ENCODE measurements around the gene SENP6. TPM values are rescaled to one million over a fixed set of nuclear protein-coding genes. Genes with fewer than 3 reads are reported as not detected.

The SENP6 gene
- total and polyA plus RNA-seq, 4 donors = 12.2 to 42.3 (median 26.8) TPM

- no peaks in the 10 kb centered on the region for H3K9me3 ChIP-seq (ENCODE audit: control insufficient read depth in 4 of 4, low read length in 3 of 4)
- no peak overlapping the region for H3K4me3 ChIP-seq (ENCODE audit: low read depth in 1 of 3, low read length in 3 of 3)
- 18% methylated on average over 1 of the region's 1 CpG for WGBS
- H3K36me3 ChIP-seq (ENCODE audit: control insufficient read depth in 4 of 4, insufficient read depth in 3 of 4, low read depth in 1 of 4, low read length in 3 of 4) = no peaks in the 10 kb centered on the region
- H3K27me3 ChIP-seq (ENCODE audit: control insufficient read depth in 4 of 4, insufficient read depth in 4 of 4, low read length in 3 of 4) = no peaks in the 10 kb centered on the region
- peak; percentile 54 for TF ChIP-seq ATF3 (IDR thresholded peaks at IDR 0.05)
- no peak for TF ChIP-seq EGR1 (IDR thresholded peaks at IDR 0.05; ENCODE audit: low read depth in 2 of 2)
- peak; percentile 58 to 65 for TF ChIP-seq JUND (IDR thresholded peaks at IDR 0.05)
- no peak for TF ChIP-seq MAX (IDR thresholded peaks at IDR 0.05)
- no peak for DNase-seq (ENCODE audit: low spot score)
- peaks cover 0 to 5% (median under 1%) of the 10 kb centered on the region in 4 donors for H3K4me1 ChIP-seq (ENCODE audit: control insufficient read depth in 4 of 4, insufficient read depth in 4 of 4, low read length in 3 of 4)
- H3K9ac ChIP-seq (ENCODE audit: low read depth in 1 of 2, low read length in 2 of 2) = no peak overlapping the region
- peak overlapping the region in 1 of 2 donors; percentile 16 for H3K27ac ChIP-seq (ENCODE audit: low read depth in 1 of 2, low read length in 2 of 2)
These were observed 134.0 kb downstream of the SENP6 start for GRCh38 chr6:75735491-75736186.

- Histone ChIP-seq H3K9me3 (ENCODE audit: control insufficient read depth in 4 of 4, low read length in 3 of 4) (no peaks in the 10 kb centered on the region), H3K9ac (ENCODE audit: low read depth in 1 of 2, low read length in 2 of 2) (no peak overlapping the region), H3K27ac (ENCODE audit: low read depth in 1 of 2, low read length in 2 of 2) (no peak overlapping the region), H3K4me1 (ENCODE audit: control insufficient read depth in 4 of 4, insufficient read depth in 4 of 4, low read length in 3 of 4) (peaks cover 0 to 5% (median 2%) of the 10 kb centered on the region in 4 donors), H3K27me3 (ENCODE audit: control insufficient read depth in 4 of 4, insufficient read depth in 4 of 4, low read length in 3 of 4) (no peaks in the 10 kb centered on the region), H3K36me3 (ENCODE audit: control insufficient read depth in 4 of 4, insufficient read depth in 3 of 4, low read depth in 1 of 4, low read length in 3 of 4) (no peaks in the 10 kb centered on the region), H3K4me3 (ENCODE audit: low read depth in 1 of 3, low read length in 3 of 3) (no peak overlapping the region)
- no peak for DNase-seq (ENCODE audit: low spot score)
- WGBS = 77% methylated on average over 4 of the region's 4 CpGs
- TF ChIP-seq FOXA2 (IDR thresholded peaks at IDR 0.05) (no peak), EGR1 (IDR thresholded peaks at IDR 0.05; ENCODE audit: low read depth in 2 of 2) (no peak), GABPA (IDR thresholded peaks at IDR 0.05 in 1 of 2, conservative IDR thresholded peaks at IDR 0.05 in 1 of 2) (no peak), YY1 (IDR thresholded peaks at IDR 0.05) (no peak), ZBTB33 (IDR thresholded peaks at IDR 0.05) (no peak), ATF3 (IDR thresholded peaks at IDR 0.05) (no peak)
These were observed 142.3 kb downstream of the SENP6 start for GRCh38 chr6:75743971-75744370.

GRCh38 chr6:75745404-75745803, 143.7 kb downstream of the SENP6 start:
- whole genome bisulfite sequencing = 92% methylated on average over 3 of the region's 3 CpGs
- DNase-seq (ENCODE audit: low spot score) = no peak
- H3K4me3 ChIP-seq (ENCODE audit: low read depth in 1 of 3, low read length in 3 of 3) = no peak overlapping the region
- H3K36me3 ChIP-seq (ENCODE audit: control insufficient read depth in 4 of 4, insufficient read depth in 3 of 4, low read depth in 1 of 4, low read length in 3 of 4) = no peaks in the 10 kb centered on the region
- H3K27ac ChIP-seq (ENCODE audit: low read depth in 1 of 2, low read length in 2 of 2) = no peak overlapping the region
- H3K4me1 ChIP-seq (ENCODE audit: control insufficient read depth in 4 of 4, insufficient read depth in 4 of 4, low read length in 3 of 4) = peaks cover 0 to 8% (median 2%) of the 10 kb centered on the region in 4 donors
- no peaks in the 10 kb centered on the region for H3K9me3 ChIP-seq (ENCODE audit: control insufficient read depth in 4 of 4, low read length in 3 of 4)
- H3K9ac ChIP-seq (ENCODE audit: low read depth in 1 of 2, low read length in 2 of 2) = no peak overlapping the region
- H3K27me3 ChIP-seq (ENCODE audit: control insufficient read depth in 4 of 4, insufficient read depth in 4 of 4, low read length in 3 of 4) = no peaks in the 10 kb centered on the region
- TF ChIP-seq SP1 (IDR thresholded peaks at IDR 0.05) (no peak), FOXA2 (IDR thresholded peaks at IDR 0.05) (no peak), JUND (IDR thresholded peaks at IDR 0.05) (no peak), NR2F2 (IDR thresholded peaks at IDR 0.05) (no peak), EGR1 (IDR thresholded peaks at IDR 0.05; ENCODE audit: low read depth in 2 of 2) (no peak), GABPA (IDR thresholded peaks at IDR 0.05 in 1 of 2, conservative IDR thresholded peaks at IDR 0.05 in 1 of 2) (no peak), ZBTB33 (IDR thresholded peaks at IDR 0.05) (no peak), HNF4A (conservative IDR thresholded peaks at IDR 0.05) (no peak)

Measured in liver (tissue), 9 donors.